Testis (tissue), 2 donors: Measurements from ENCODE around the gene PLA2G7.

Source experiments
- POLR2A ChIP-seq: fragments of 450-650 bp; IDR thresholded peaks from one replicate; pipeline ENCODE4 v1.6.1; 2017; ENCODE audit warnings: antibody characterized with exemption, mild to moderate bottlenecking, moderate library complexity
- TF ChIP-seq, protein P1 (sequence below), 3 experiments: fragments of 450-650 bp in 2 of 3; fragments of 200-600 bp in 1 of 3; sonication (generic) in 1 of 3; IDR thresholded peaks; one replicate each; pipeline ENCODE4 v1.5.1; 2016 to 2019; ENCODE audit warnings: antibody characterized with exemption in 3 of 3, mild to moderate bottlenecking in 2 of 3, moderate library complexity in 1 of 3

DNA sequence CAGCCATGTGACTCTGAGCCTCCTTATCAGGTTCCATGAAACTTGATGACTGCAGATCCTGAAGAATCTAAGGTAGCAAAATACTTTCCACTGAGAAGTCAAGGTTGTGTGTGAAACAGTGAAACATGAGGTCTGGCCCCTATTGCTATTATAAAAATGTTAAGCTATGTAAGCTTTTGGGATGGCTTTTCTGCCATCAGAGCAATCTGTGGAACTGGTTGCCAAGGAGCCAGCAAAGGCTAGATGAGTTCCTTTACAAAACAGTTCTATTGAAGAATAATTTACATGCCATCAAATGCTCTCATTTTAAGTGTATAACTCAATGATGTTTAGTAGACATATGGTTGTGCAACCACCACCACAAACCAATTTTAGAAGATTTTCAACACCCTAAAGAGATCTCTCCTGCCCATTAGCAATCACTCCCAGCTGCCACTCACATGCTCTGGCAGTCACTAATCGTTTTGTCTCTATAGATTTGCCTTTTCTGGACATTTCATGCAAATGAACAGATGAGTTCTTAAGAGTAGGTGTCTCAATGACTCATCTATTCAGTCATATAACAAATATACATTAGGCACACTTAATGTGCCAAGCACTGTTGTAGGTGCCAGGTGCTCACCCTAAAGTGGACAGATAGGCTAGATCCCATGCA lies 38.2 kb upstream of the PLA2G7 start:
- TF ChIP-seq POLR2A: no peak
- TF ChIP-seq, protein P1, sequence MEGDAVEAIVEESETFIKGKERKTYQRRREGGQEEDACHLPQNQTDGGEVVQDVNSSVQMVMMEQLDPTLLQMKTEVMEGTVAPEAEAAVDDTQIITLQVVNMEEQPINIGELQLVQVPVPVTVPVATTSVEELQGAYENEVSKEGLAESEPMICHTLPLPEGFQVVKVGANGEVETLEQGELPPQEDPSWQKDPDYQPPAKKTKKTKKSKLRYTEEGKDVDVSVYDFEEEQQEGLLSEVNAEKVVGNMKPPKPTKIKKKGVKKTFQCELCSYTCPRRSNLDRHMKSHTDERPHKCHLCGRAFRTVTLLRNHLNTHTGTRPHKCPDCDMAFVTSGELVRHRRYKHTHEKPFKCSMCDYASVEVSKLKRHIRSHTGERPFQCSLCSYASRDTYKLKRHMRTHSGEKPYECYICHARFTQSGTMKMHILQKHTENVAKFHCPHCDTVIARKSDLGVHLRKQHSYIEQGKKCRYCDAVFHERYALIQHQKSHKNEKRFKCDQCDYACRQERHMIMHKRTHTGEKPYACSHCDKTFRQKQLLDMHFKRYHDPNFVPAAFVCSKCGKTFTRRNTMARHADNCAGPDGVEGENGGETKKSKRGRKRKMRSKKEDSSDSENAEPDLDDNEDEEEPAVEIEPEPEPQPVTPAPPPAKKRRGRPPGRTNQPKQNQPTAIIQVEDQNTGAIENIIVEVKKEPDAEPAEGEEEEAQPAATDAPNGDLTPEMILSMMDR (IDR thresholded peaks at IDR 0.05): no peak
